Measurements from ENCODE around the gene HMGN3. TPM values are rescaled to one million over a fixed set of nuclear protein-coding genes. Genes with fewer than 3 reads are reported as not detected.

HMGN3 gene
- total RNA-seq, 3 donors from 2014 or later (not counting 1 experiment from before 2014, with no cell fraction given), result 57.3 to 65.1 (median 58.2) TPM

DNA sequence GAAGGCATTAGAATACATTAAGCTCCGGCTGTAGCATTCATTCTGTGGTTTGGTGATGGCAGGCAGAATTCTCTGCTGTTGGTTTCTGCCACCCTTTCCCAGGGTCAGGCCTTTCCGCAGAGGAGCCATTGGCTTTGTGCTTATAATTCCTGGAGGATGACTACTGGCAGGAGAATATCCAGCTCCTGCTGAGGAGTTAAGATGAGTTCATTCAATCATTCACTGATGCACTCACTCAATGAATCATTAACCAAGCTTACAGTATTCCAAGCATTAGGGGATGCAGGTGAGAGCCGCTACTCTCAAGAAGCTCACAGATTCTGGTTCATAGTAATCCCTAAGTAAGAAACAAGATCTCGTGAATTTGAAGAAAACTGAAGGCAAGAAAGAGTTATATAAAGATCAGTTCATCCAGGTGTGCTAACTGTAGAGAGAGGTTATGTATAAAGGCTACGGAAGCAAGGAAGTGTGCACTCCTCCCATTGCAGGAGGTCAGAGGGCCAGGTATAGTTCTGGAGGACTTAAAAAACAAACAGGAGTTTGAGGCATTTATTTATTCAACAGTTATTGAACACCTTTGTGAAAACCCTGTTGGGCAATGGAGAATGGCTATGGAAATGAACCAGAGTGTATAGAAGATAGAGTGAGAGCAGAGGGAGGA is 75.5 kb downstream of the HMGN3 start:
- Mint-ChIP-seq H3K4me1 (no peaks in the 10 kb centered on the region), H3K36me3 (no peaks in the 10 kb centered on the region), H3K4me3 (no peak overlapping the region), H3K27ac (no peak overlapping the region), H3K9me3 (no peaks in the 10 kb centered on the region), H3K27me3 (ENCODE audit: low read depth in 2 of 2) (peaks cover 8 to 16% of the 10 kb centered on the region in 2 donors)
- DNase-seq, result no peak
- Histone ChIP-seq H3K4me1 (ENCODE audit: control insufficient read depth, insufficient read depth, low read length) (no peaks in the 10 kb centered on the region), H3K27me3 (ENCODE audit: control insufficient read depth, insufficient read depth, low read length) (no peaks in the 10 kb centered on the region), H3K9me3 (ENCODE audit: control insufficient read depth, insufficient read depth, low read length) (no peaks in the 10 kb centered on the region), H3K4me3 (ENCODE audit: low read length) (no peak overlapping the region), H3K36me3 (ENCODE audit: control insufficient read depth, insufficient read depth, low read length) (no peaks in the 10 kb centered on the region), H3K27ac (ENCODE audit: low read length) (no peak overlapping the region)
- 91% methylated on average over 5 of the region's 5 CpGs for WGBS (ENCODE audit: insufficient coverage)
- TF ChIP-seq, protein P1, sequence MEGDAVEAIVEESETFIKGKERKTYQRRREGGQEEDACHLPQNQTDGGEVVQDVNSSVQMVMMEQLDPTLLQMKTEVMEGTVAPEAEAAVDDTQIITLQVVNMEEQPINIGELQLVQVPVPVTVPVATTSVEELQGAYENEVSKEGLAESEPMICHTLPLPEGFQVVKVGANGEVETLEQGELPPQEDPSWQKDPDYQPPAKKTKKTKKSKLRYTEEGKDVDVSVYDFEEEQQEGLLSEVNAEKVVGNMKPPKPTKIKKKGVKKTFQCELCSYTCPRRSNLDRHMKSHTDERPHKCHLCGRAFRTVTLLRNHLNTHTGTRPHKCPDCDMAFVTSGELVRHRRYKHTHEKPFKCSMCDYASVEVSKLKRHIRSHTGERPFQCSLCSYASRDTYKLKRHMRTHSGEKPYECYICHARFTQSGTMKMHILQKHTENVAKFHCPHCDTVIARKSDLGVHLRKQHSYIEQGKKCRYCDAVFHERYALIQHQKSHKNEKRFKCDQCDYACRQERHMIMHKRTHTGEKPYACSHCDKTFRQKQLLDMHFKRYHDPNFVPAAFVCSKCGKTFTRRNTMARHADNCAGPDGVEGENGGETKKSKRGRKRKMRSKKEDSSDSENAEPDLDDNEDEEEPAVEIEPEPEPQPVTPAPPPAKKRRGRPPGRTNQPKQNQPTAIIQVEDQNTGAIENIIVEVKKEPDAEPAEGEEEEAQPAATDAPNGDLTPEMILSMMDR (IDR thresholded peaks at IDR 0.05), result no peak
- no peak for ATAC-seq
- intact Hi-C loops (cut with micrococcal nuclease), result no loop called here

DNA sequence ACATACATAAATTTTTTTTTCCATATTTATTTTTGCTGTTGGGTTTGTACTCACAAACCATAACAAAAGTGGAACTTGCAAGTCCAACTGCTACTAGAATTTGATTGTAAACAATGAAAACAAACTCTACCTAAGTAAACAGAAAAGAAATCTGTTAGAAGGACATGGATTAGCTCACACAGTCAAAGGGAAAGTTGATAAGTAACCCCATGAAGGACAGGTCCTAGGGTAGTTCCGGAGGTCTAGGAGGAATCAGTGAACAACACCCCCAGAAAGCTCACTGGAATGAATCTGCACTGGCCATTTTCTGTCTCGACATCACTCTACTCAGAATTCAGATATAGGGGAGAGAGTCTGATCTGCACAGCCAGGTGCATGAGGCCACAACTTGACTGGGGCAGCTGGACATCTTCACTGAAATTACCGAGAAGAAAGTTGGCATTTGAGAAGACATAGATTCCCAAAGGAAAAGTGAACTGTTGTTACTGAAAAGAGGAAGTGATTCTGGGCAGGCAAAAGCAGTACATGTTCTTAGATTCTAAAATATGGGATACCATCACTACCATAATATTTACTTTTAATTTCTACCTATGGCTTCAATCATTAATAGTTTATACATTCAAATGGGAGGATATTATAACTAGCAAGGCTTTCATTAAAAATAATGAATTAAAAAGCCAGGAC is 76.4 kb downstream of the HMGN3 start:
- Histone ChIP-seq H3K4me3 (ENCODE audit: low read length) (no peak overlapping the region), H3K36me3 (ENCODE audit: control insufficient read depth, insufficient read depth, low read length) (no peaks in the 10 kb centered on the region), H3K9me3 (ENCODE audit: control insufficient read depth, insufficient read depth, low read length) (no peaks in the 10 kb centered on the region), H3K27ac (ENCODE audit: low read length) (no peak overlapping the region), H3K27me3 (ENCODE audit: control insufficient read depth, insufficient read depth, low read length) (no peaks in the 10 kb centered on the region), H3K4me1 (ENCODE audit: control insufficient read depth, insufficient read depth, low read length) (no peaks in the 10 kb centered on the region)
- no peak for DNase-seq
- TF ChIP-seq, protein P1 (IDR thresholded peaks at IDR 0.05), result no peak
- no peak for ATAC-seq
- no peaks in the 10 kb centered on the region for H3K9me3 Mint-ChIP-seq
- intact Hi-C loops (cut with micrococcal nuclease), result no loop called here
- 96% methylated on average over 2 of the region's 3 CpGs for WGBS (ENCODE audit: insufficient coverage)
- no peak overlapping the region for H3K27ac Mint-ChIP-seq
- no peak overlapping the region for H3K4me3 Mint-ChIP-seq
- H3K36me3 Mint-ChIP-seq, result no peaks in the 10 kb centered on the region
- peaks cover 8 to 14% of the 10 kb centered on the region in 2 donors for H3K27me3 Mint-ChIP-seq (ENCODE audit: low read depth in 2 of 2)
- H3K4me1 Mint-ChIP-seq, result no peaks in the 10 kb centered on the region

DNA sequence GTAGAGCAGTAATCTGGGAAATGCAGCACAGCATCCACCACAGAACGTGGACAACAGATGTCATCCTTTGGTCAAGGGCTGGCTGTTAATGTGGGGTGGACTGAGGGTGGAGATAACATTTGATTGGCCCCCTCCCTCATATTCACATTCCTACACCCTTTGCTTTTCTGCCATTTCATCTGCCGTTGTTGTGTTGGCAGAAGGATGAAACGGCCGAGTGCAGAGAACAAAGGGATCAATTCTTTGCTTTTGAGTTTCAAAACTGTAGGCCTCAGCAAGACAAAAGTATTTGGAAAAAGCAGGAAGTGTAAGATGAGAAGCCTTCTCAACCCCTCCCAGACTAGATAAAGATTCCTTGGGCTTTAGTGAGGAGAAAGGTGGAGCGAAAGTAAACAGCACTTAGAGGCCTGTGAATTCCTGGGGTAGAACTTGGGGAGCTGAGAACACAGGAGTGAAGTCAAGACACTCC is 82.2 kb downstream of the HMGN3 start:
- ATAC-seq (no peak), DNase-seq (no peak)
- no peaks in the 10 kb centered on the region for H3K9me3 Mint-ChIP-seq
- TF ChIP-seq, protein P1 (IDR thresholded peaks at IDR 0.05), result no peak
- WGBS (ENCODE audit: insufficient coverage), result 80% methylated on average over 4 of the region's 5 CpGs
- no peaks in the 10 kb centered on the region for H3K9me3 ChIP-seq (ENCODE audit: control insufficient read depth, insufficient read depth, low read length)
- intact Hi-C loops (cut with micrococcal nuclease), result no loop called here
- no peaks in the 10 kb centered on the region for H3K36me3 Mint-ChIP-seq
- no peak overlapping the region for H3K4me3 Mint-ChIP-seq
- H3K27ac ChIP-seq (ENCODE audit: low read length), result no peak overlapping the region
- no peak overlapping the region for H3K27ac Mint-ChIP-seq
- H3K4me1 ChIP-seq (ENCODE audit: control insufficient read depth, insufficient read depth, low read length), result no peaks in the 10 kb centered on the region
- H3K4me1 Mint-ChIP-seq, result no peaks in the 10 kb centered on the region
- H3K27me3 ChIP-seq (ENCODE audit: control insufficient read depth, insufficient read depth, low read length), result peaks cover 3% of the 10 kb centered on the region
- H3K4me3 ChIP-seq (ENCODE audit: low read length), result no peak overlapping the region
- H3K27me3 Mint-ChIP-seq (ENCODE audit: low read depth in 2 of 2), result peaks cover 0 to 2% of the 10 kb centered on the region in 2 donors
- no peaks in the 10 kb centered on the region for H3K36me3 ChIP-seq (ENCODE audit: control insufficient read depth, insufficient read depth, low read length)

Other genes starting within 250 kb of the HMGN3 start
- 10 to 100 TPM; 38.5 to 45.6 (median 42.5) TPM for gene PHIP, start 156.4 kb downstream of the HMGN3 start, total RNA-seq

Data from natural killer cell (primary cell).